Stimulated activated CD8-positive, alpha-beta memory T cell treated with anti-CD3 and anti-CD28 coated beads, Interleukin-2, amount 100 ng/mL, for 48 hours (primary cell): ENCODE measurements around the gene MOBP.

Experiments
- DNase-seq, 2 donors: peaks; one replicate each; pipeline ENCODE4 v3.0.0-alpha.2; 2020; ENCODE audit warnings: low read depth in 2 of 2

The MOBP gene

DNA sequence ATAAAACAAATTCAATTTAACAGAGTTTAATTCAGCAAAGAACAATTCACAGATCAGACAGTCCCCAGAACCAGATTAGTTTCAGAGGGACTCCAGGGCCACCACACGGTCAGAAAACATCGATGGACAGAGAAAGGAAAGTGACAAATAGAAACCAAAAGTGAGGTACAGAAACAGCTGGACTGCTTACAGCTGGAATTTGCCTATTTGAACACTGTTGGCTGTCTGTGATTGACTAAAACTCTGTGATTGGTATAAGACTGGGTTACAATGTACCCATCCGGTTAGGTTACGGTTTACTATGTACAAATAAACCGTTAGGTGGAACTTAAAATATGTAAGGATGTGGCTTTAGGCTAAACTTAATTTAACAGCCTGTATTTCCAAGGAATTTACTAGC, 30.3 kb downstream of the MOBP start:
- DNase-seq = no peak

DNA sequence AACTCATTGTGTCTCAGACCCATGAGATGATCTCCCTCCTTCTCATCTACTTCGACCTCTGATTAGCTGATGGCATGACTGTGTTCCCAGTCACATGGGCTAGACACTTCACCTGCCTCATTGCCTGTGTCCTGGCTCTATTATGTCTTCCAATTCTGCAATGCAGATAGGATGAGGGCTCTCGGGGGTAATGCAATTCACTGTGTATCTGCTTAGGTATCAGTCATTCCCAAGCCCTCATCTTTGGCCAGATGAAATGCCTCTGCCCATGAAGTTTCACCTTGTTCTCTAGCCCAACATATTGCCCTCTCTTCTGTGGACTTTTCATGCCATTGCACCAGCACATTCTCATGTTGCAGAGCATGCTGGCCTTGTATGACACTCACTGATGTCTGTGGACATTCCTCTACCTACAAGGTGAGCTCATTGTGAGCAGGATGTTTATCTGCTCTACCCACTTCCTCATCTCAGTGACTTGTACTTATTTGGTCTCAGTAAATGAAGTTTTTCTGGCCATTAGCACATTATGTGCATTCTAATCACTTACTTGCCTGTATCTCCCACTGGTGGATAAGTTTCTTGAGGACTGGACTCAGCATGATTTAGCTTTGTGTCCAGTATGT, 32.3 kb downstream of the MOBP start:
- no peak for DNase-seq

DNA sequence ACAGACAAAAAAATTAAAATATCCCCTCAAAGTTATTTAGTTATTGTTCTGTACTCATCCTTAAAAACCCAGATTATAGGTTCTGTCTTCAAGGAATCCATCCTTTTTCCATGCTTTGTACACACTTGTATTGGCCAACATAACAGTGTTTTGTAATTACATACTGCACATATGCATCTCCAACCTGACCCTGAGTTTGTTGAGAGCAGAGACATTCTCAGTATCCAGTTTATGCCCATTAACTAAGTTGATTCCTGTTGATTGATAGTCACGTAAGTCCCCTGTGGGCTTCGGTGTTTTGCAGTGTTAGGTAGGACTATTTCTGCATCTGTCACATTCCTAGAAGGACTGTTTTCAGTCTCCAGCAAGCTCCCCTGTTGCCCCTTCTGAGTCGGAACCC, 33.6 kb downstream of the MOBP start:
- DNase-seq = no peak

DNA sequence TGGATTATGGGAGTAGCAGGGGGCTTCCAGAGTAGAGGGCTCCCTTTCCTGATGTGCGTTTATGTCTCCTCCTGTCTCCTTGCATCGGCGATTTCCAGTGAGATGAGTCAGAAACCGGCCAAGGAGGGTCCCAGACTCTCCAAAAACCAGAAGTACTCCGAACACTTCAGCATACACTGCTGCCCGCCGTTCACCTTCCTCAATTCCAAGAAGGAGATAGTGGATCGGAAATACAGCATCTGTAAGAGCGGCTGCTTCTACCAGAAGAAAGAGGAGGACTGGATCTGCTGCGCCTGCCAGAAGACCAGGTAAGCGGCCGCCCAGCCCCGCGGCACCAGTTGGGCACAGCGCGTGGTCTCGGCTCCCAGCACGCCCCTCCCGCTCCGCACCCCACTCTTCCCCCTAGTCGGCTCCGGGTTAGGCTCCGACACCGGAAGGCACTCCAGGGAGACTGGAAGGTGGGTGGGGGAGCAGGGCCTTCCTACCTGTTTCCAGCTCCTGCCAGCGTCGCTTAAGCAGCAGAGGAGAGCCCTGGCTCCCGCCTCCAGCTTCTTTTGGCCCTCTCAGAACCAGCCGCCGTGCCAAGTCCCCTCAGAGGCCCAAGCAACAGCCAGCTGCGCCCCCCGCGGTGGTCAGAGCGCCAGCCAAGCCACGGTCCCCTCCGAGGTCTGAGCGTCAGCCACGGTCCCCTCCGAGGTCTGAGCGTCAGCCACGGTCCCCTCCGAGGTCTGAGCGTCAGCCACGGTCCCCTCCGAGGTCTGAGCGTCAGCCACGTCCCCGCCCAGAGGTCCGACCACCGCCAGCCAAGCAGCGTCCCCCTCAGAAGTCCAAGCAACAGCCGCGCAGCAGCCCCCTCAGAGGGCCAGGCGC, 34.7 kb downstream of the MOBP start:
- DNase-seq = no peak

DNA sequence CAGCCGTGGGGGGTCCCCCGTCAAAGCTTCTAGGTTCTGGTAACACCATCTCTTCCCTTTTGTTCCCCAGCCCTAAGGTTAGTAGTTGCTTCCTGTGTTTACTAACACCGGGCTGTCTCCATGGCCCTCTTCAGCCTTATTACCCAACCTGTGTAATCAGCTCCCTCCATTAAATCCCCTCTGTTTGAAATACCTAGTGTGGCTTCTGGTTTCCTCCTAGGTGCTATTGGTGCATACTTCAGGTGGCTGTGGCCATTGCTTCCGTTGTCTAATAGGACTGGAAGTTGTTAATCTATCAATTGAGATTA, 35.3 kb downstream of the MOBP start:
- no peak for DNase-seq

DNA sequence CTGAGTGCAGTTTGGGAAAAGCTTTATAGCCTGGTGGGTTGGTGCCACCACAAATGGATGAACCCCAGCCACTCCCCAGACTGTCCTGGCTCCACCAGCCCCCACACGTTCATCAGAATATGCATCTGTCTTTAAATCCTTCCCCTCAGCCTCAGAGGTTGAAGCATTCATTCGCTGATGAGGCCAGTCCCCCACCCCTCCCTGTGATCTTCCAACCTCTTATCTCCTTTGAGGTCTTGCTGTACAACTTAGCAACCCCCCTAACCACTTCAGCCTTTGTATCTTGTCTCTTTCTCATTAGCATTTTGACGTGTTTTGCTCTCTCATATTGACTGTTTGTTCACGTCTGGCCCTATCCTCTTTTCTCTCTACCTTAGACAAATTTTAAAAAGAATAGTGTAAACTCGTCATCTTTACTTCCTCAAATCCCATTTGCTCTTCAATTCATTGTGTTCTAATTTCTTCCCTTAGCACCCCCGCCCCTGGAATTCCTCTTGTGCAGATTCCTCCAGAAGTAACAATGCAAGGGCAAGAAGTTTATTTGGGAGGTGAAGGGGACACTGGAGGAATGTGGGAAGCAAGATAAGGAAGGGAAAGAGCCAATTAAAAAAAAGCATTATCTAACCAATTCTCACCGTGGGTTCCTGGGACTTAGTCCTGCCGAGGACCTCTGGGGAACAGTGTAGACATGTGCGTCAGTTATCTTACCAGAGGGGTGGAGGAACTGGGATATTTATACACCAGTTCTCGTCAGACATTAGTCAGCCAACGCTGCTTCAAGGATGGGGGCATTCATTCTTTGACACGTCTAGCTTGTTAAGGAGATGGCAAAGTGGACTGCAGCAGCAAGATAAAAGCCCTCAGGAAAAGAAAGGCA, 38.6 kb downstream of the MOBP start:
- DNase-seq = no peak

DNA sequence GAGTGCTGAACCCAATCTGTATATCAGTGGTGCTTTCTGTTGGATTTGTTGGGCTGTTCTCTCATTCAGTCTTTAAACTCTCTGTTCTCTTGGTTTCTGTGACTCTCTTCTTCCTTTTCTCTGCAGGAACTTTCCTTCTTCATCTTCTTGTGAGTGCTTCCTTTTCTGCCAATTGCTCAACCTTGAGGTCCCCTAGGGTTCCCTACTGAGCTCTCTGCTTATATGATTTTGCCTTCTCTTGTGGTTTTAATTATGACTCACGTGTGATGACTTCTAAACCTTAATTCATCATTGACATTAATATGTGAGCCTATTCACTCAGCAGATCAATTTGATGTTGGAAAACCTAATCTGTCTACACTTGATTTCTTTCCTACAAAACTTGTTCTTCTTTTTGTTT, 39.4 kb downstream of the MOBP start:
- DNase-seq = no peak

DNA sequence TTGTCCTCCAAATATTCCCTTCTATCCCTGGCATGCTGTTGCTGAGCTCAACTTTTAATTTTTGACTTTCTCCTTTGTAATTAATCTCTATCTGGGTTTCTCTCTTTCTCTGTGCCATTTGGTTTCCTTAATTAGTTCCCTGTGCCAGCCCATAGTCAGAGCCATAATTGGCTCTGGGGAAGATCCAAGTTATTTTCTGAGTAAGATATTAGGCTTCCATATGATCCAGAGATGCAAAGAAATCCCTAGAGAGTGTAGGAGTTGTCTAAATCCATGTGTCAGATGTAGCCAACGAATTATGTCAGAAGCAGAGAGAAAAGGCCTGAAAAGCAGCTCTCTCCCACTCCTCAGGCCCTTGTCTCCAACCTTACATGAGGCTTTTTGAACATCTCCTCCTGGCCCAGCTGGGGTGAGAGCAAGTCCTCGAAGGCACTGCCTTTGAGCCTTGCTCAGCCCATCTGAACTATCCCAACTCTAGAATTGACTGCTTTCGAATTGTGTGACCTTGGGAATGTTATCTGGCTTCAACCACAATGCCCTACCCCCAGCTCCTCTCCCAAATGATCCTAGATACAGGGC, 46.4 kb downstream of the MOBP start:
- no peak for DNase-seq

DNA sequence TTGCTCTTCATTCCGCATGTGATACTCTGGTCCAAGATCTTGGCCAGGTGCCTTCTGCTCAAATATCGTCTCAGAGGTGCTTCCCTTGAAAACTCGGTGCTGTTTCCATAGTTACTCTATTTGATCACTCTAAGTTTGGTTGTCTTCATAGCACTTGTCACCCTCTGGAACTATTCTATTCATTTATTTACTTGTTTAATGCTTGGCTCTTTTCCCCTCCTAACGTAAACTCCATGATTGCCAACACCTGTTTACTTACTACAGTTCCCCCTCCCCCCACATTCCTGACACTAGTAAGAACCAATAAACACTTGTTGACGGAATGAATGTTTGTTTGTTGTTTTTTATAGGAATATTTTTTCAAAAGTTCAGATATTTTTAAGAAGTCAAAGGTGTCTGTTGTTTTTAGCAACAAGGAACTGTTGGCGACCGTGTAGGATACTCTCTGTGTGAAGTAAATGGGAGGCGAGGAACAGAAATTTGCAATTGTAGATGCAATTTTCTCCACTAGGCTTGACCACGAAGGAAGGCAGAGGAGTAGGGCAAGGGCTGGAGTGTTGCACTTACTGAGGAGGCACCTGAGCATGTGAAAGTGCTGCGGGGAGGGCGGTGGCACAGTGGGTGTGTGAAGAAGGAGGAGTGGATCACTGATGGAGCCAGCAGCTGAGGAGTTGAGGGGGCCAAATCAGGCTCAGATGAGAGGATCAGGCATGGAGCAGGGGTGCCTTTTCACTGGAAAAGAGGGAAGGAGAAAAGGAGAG, 48.4 kb downstream of the MOBP start:
- no peak for DNase-seq

DNA sequence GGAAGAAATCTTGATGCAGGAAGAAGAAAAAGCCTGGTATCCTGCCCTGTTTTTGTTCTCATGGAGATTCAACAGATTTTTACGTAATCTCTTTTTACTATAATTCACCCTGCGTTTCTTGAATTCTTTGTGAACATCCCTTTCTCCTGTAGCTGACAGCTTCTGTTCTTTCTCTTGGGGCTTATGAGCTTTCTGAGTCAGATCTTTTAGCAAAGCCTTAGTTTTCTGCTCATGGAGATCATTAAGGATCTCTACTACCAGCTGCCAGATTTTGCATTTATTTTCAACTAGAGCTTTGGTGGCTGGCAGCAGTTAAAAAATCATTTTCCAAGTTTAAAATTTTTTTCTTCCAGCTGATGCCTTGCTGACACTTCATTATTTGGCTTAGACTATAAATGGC, 51.6 kb downstream of the MOBP start:
- no peak for DNase-seq

DNA sequence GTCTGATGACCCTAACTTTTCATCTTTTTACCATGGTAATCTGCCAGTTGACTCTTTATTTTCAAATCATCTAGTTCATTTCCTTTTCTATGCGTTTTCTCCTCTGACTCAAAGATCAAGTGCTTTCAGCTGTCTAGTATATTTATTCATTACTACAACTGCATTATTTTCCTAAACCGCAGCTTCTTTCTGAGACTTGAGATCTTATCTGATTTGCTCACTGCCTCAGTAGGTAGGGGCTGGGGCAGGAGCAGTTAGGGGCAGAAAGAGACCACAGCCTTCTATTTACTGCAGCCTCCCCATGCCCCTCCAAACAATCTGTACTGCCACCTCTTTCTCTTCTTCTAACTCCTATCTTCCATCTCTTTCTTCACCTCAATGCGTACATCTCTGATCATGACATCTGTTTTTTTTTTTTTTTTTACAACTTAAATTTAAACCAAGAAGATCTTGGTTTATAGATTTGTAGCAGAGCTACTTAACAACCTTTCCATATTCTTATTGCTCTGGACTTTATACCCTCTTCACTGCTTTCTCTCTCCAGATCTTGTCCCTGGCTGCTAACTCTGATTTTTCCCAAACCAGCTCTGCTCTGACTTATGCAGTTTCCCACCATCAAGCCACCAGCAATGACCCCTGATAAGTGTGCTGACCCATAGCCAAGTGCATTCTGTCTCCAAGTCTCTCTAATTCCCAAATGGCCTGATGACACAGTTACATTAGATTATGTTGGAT, 52.2 kb downstream of the MOBP start:
- no peak for DNase-seq

DNA sequence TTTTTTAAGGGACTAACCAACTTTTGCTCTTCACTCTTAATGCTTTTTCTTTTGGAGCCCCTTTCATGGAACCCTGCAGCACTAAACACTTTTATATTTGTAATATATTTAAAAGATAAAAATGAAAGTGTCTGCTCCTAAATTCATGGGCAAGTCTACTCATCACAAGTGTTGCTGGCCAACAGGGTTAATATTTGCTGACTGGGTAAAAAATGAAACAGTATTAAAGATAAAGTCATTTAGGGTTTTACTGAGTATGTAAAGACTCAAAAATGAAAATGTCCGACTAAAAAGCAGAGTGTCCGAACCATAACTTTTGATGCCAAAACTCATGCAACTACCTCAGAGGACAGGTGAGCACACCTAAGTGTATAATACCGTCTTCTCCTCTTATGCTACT, 54.0 kb downstream of the MOBP start:
- DNase-seq = no peak

DNA sequence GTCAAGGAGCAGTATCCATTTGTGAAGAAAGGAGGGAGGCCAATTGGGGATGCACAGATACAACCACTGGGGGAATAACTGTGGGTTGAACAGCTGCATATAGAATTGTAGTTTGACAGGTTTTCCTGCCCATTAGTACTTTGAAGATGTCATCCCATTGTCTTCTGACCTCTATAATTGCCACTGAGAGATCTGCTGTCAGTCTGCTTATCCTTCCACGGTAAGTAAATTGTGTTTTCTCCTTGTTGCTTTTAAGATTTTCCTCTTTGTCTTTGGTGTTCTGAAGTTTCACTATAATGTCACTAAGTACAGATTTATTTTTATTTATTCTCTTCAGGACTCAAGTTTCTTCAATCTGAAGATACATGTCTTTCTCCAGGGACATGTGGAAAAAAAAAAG, 56.6 kb downstream of the MOBP start:
- no peak for DNase-seq

DNA sequence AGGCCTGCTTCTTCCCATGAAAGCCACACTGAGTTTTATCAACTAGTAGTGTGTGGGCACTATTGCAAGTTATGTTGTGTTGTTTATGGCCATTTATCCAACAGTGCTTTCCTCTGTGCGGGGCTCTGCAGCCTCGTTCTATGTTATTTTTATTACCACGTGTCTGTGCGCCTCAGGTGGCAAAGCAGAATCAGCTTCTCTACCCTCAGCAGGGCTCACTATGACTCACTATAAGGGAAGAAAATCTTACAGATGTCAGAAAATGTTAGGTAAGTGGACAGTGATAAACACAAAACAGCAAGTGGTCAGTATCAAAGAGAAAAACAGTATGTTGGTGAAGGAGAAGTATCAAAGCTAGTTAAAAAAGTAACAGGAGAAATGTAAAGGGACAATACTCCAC, 61.4 kb downstream of the MOBP start:
- DNase-seq = no peak

DNA sequence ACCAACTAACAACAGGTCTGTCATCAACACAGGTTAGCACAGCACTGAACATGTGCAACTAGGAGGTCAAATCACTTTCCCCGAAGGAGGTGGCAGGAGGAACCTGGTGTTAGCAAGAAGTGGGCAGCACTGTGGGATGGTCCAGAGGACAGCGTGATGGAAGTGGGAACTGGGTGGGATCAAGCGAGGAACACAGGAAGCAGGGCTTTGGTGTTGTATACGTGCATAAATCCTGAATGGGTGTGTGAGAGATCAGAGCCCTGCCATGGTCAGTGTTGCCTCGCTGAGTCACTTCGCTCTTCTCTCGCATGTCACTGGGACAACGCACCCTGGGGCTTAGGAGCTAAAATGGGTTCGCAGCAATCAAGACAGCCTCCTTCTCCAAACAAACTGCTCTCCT, 62.1 kb downstream of the MOBP start:
- no peak for DNase-seq

DNA sequence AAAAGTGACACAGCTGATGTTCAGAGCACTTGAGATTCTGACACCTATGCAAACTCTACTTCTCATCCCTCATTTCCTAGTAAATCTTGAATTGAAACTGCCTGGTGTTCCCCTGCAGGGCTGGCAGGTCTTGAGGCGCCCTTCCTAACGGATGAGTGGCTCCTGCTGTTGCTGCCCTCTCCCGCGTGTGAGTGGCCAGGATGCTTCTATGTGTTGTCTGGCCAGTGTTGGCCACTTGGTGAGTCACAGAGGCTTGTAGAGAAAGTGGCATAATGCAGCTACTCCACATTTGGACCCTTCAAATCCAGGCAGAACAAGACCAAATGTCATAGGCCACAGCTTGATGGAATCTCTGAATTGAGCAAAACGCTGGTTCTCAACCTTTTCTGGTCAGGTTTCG, 63.6 kb downstream of the MOBP start:
- DNase-seq = no peak

DNA sequence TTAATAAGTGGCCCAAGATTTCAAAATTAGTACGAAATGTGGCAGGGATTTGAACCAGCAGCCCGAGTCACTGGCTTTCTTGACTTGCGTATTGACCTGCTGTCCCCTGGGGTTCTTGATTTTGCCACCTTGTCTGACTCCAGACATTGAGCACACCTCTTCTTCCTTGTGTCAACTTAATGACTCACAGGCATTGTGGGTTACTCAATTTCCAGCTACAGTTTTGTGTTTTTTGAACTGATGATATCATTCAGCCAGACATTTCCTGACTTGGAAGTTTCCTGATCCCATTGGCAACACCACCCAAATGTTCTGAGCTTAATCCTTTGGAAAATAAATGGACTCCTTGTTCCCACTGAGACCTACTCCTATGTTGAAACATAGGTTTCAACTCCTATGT, 64.2 kb downstream of the MOBP start:
- no peak for DNase-seq

DNA sequence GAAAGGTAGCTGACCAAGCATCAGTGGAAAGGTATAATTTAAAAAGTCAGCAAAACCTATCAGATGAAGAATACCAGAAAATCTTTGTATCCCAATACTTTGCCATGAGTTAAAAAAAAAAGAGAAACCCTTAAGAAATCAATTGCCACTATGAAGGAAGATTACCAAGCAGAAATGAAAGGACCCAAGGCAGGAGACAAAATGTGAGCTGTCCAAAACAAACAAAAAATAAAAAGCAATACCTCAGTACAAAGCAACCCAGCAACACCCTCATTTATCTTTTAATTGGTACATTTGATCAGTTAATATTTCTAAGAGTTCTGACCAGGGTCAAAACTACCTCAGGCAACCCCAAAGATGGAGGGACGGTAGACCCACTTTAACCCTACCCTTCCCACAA, 65.3 kb downstream of the MOBP start:
- no peak for DNase-seq

DNA sequence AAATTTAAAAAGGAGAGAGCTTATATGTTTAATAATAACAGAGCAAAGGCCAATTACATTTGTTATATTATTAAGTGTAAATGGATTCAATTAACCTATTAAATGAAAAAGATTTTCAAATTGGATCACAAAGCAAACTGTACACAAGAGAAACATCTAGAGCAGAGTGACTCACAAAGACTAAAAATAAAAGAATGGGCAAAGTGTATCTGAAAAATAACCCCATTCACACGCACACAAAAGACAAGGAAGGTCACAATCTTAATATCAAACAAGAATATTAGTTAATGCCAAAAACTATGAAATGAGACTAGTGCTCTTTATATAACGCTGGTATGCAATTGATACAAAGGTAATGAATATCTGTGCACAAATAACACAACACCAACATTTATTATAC, 65.7 kb downstream of the MOBP start:
- no peak for DNase-seq

DNA sequence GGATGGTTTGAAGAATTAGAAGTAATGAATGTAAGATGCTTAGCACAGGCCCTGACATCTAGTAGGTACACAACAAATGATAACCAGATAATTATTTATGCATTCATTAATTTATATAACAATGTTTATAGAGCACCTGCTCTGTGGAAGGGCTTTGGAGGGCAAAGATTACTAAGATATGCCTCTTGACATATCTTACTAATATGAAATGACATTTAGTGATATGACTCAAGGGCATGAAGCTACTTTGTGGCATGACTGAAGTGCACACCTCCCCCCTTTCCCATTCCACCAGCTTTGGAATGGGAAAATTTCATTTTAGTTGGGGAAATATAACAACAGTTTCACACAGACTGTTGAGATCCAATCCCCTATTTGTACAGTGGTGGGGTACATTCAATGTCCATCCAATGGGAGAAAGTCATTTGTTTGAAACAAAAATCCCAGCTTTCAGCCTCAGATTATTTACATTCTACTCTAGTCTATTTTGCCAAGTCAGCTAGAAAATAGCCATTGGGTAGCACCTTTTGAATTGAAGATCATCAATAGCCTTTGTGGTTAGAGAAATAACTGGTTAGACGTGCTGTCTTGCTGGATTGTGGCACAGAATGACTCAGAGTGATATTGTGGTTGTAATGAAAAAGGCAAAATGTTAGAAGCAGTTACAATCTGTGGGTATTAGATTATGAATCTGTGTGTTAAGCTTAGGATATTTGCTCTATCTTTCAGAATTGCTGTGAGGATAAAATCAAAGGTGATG, 72.9 kb downstream of the MOBP start:
- no peak for DNase-seq
